Endothelial cell of umbilical vein (primary cell): ENCODE results near the gene PTPRO. TPM values are rescaled to one million over a fixed set of nuclear protein-coding genes. Genes with fewer than 3 reads are reported as not detected.

Source experiments
- BruUV-seq: library from RNA; stranded (reverse); fragments of 400-500 nt; replicated peaks from 2 replicates; lab custom pipeline; 2021; lab: Mats Ljungman, UMichigan
- CTCF ChIA-PET: fragments of 300-600, 350-600 bp; sonication (Branson Sonifier 250); formaldehyde crosslinking; loops from one replicate; lab custom pipeline; 2021; ENCODE audit warnings: antibody characterized with exemption, inconsistent platforms; lab: Charles Lee
- POLR2A ChIA-PET: fragments of 300-600, 350-600 bp; sonication (Branson Sonifier 250); formaldehyde crosslinking; loops from one replicate; lab custom pipeline; 2021; ENCODE audit warnings: antibody characterized with exemption, inconsistent platforms; lab: Charles Lee
- DNase-seq: peaks from one replicate; pipeline ENCODE4 v3.0.0-alpha.2; 2011; ENCODE audit warnings: low read depth, low spot score
- FAIRE-seq: peaks from 2 replicates; lab custom pipeline; 2011; peaks lifted over from hg19 to GRCh38; lab: Jason Lieb, UNC
- H2AFZ ChIP-seq: 2 replicates; pipeline ENCODE4 v1.6.0; 2012; ENCODE audit warnings: low read depth, low read length, control low read depth, inconsistent platforms
- H3K27ac ChIP-seq: 2 replicates; pipeline ENCODE4 v1.5.1; 2011; ENCODE audit warnings: low read depth, mild to moderate bottlenecking, control low read depth, low read length, moderate library complexity; ENCODE audit not compliant: insufficient read depth
- H3K27me3 ChIP-seq, 2 experiments: 2 replicates each; pipeline versions ENCODE4 v1.6.0 to v1.6.1; 2011; ENCODE audit warnings: low read length in 2 of 2, mixed read lengths in 1 of 2; ENCODE audit not compliant: control insufficient read depth in 2 of 2, insufficient read depth in 2 of 2
- H3K36me3 ChIP-seq, 2 experiments: 2 replicates in 1 of 2; 3 replicates in 1 of 2; pipeline ENCODE4 v1.5.1; 2011; ENCODE audit warnings: low read length in 2 of 2, mild to moderate bottlenecking in 1 of 2, moderate library complexity in 1 of 2; ENCODE audit not compliant: control insufficient read depth in 2 of 2, insufficient read depth in 2 of 2; ENCODE audit errors: extremely low read depth in 1 of 2
- H3K4me1 ChIP-seq: 3 replicates; pipeline ENCODE4 v1.5.1; 2011; ENCODE audit warnings: mild to moderate bottlenecking, low read length; ENCODE audit not compliant: control insufficient read depth, insufficient read depth; ENCODE audit errors: extremely low read depth
- H3K4me2 ChIP-seq: 2 replicates; pipeline ENCODE4 v1.6.1; 2011; ENCODE audit warnings: low read length, control low read depth, mixed read lengths; ENCODE audit not compliant: insufficient read depth
- H3K4me3 ChIP-seq, 3 experiments: fragments of 200-600 bp in 1 of 3; sonication (generic), shearing (Covaris generic) in 1 of 3; replicated peaks in 1 of 3; 2 replicates each; pipeline ENCODE4 v1.5.1; 2011 to 2016; ENCODE audit warnings: control low read depth in 3 of 3, low read length in 3 of 3, mild to moderate bottlenecking in 2 of 3, inconsistent platforms in 1 of 3, low read depth in 1 of 3, moderate library complexity in 1 of 3; ENCODE audit not compliant: insufficient read depth in 1 of 3
- H3K79me2 ChIP-seq: 2 replicates; pipeline ENCODE4 v1.6.0; 2012; ENCODE audit warnings: low read length, inconsistent platforms; ENCODE audit not compliant: control insufficient read depth, insufficient read depth
- H3K9ac ChIP-seq: replicated peaks from 2 replicates; pipeline ENCODE3; 2011; ENCODE audit warnings: low read length, control low read depth; ENCODE audit not compliant: insufficient read depth; ENCODE audit errors: extremely low read depth
- H3K9me1 ChIP-seq: replicated peaks from 3 replicates; pipeline ENCODE4 v1.6.0; 2011; ENCODE audit warnings: mild to moderate bottlenecking, low read length; ENCODE audit not compliant: control insufficient read depth, insufficient read depth; ENCODE audit errors: extremely low read depth
- H3K9me3 ChIP-seq: replicated peaks from 2 replicates; pipeline ENCODE4 v1.5.1; 2012; ENCODE audit warnings: low read length, inconsistent platforms; ENCODE audit not compliant: control insufficient read depth, insufficient read depth
- H4K20me1 ChIP-seq: replicated peaks from 2 replicates; pipeline ENCODE3; 2011; ENCODE audit warnings: mild to moderate bottlenecking, low read length; ENCODE audit not compliant: control insufficient read depth, insufficient read depth; ENCODE audit errors: extremely low read depth
- FOS ChIP-seq: IDR thresholded peaks from 2 replicates; pipeline ENCODE4 v1.6.1; 2011; ENCODE audit warnings: mild to moderate bottlenecking, low read length, moderate library complexity, borderline replicate concordance; ENCODE audit not compliant: insufficient read depth
- GATA2 ChIP-seq: IDR thresholded peaks from 2 replicates; pipeline ENCODE4 v1.7.0; 2011; ENCODE audit warnings: low read depth, mild to moderate bottlenecking, moderate library complexity, mixed read lengths, low read length; ENCODE audit not compliant: insufficient read length, insufficient read depth
- JUN ChIP-seq: IDR thresholded peaks from 2 replicates; pipeline ENCODE4 v1.6.1; 2011; ENCODE audit warnings: borderline replicate concordance, low read depth; ENCODE audit not compliant: insufficient read length, insufficient read depth
- MAX ChIP-seq: IDR thresholded peaks from 2 replicates; pipeline ENCODE4 v1.6.1; 2011; ENCODE audit not compliant: insufficient read depth, insufficient read length
- MYC ChIP-seq: IDR thresholded peaks from one replicate; pipeline ENCODE4 v1.6.1; 2011; ENCODE audit warnings: mild to moderate bottlenecking, low read depth, low read length
- POLR2A ChIP-seq: IDR thresholded peaks from 2 replicates; pipeline ENCODE4 v1.6.1; 2012; ENCODE audit warnings: low read depth, mild to moderate bottlenecking, control low read depth, low read length
- dilution Hi-C: fragments of 300-500 bp; cut with MboI; formaldehyde crosslinking; loops from one replicate; pipeline ENCODE4 v1.15.0; 2019; ENCODE audit warnings: low sequenced_read_pairs; ENCODE audit not compliant: extremely low pct_ligation_motif_present
- intact Hi-C: fragments of 100-400 bp; cut with micrococcal nuclease; formaldehyde crosslinking; loops from one replicate; pipeline ENCODE4 v1.10.0; 2022
- polyA plus RNA-seq, 4 experiments: library from polyadenylated mRNA; depleted of rRNA in 3 of 4; stranded (reverse) in 3 of 4; unstranded in 1 of 4; fragments of >200 nt; gene quantifications; 2 replicates each; pipeline versions ENCODE4 v1.2.1 to v1.2.3, GENCODE V29; 2011 to 2012; ENCODE audit warnings: missing spikeins in 1 of 4
- total RNA-seq: library from RNA; stranded (reverse); gene quantifications from 2 replicates; pipeline ENCODE4 v1.2.3, GENCODE V29; 2021
- TF ChIP-seq, protein P1 (sequence below), 2 donors: IDR thresholded peaks; 1 replicate in 1 of 2; 2 replicates in 1 of 2; pipeline ENCODE4 v1.5.1; 2011; ENCODE audit warnings: low read length in 2 of 2, mild to moderate bottlenecking in 2 of 2, moderate library complexity in 2 of 2, control low read depth in 1 of 2, inconsistent platforms in 1 of 2, low read depth in 1 of 2; ENCODE audit not compliant: insufficient read depth in 1 of 2; ENCODE audit errors: extremely low read depth in 1 of 2

The PTPRO gene
- total and polyA plus RNA-seq, 2 donors (not counting 3 experiments of a cell fraction or from before 2014, with no cell fraction given): not detected

DNA sequence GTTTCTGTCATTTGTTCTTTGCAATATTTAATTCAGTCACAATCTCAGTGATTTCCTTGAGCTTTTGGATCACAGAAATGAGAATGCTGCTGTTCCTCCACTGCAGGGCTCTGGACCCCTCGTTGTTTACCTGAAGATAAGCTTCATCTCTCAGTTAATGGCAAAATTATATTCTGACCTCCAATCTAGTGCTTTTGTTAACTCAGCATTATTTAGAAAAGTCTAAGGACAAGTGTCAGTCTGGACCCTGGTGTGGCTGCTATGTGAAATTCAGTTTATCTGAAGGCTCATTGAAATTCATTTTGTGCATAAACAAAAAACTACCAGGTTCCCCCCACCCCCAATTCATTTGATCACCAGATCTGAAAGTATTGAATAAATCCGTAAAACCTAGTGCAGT lies 84.7 kb downstream of the PTPRO start:
- FAIRE-seq (no peak), DNase-seq (no peak)
- Histone ChIP-seq H4K20me1 (no peaks in the 10 kb centered on the region), H3K4me2 (no peak overlapping the region), H2AFZ (no peak overlapping the region), H3K4me3 (no peak overlapping the region), H3K9me3 (no peaks in the 10 kb centered on the region), H3K9ac (no peak overlapping the region), H3K9me1 (no peaks in the 10 kb centered on the region), H3K79me2 (no peaks in the 10 kb centered on the region), H3K27ac (no peak overlapping the region), H3K36me3 (no peaks in the 10 kb centered on the region), H3K4me1 (no peaks in the 10 kb centered on the region), H3K27me3 (no peaks in the 10 kb centered on the region)
- intact Hi-C loops (no loop called here), dilution Hi-C loops (no loop called here)
- CTCF ChIA-PET: interaction anchor here (1.1 kb wide), 1 partner anchor 11 kb away, joined by 3 read pairs; no protein-coding TSS in a partner anchor
- no TSS peak for BruUV-seq
- TF ChIP-seq JUN (no peak), POLR2A (no peak), MAX (no peak), FOS (no peak), GATA2 (no peak), MYC (no peak)
- TF ChIP-seq, protein P1, sequence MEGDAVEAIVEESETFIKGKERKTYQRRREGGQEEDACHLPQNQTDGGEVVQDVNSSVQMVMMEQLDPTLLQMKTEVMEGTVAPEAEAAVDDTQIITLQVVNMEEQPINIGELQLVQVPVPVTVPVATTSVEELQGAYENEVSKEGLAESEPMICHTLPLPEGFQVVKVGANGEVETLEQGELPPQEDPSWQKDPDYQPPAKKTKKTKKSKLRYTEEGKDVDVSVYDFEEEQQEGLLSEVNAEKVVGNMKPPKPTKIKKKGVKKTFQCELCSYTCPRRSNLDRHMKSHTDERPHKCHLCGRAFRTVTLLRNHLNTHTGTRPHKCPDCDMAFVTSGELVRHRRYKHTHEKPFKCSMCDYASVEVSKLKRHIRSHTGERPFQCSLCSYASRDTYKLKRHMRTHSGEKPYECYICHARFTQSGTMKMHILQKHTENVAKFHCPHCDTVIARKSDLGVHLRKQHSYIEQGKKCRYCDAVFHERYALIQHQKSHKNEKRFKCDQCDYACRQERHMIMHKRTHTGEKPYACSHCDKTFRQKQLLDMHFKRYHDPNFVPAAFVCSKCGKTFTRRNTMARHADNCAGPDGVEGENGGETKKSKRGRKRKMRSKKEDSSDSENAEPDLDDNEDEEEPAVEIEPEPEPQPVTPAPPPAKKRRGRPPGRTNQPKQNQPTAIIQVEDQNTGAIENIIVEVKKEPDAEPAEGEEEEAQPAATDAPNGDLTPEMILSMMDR (IDR thresholded peaks at IDR 0.05; ENCODE audit: extremely low read depth in 1 of 2, insufficient read depth in 1 of 2, low read depth in 1 of 2, low read length in 2 of 2): no peak
- POLR2A ChIA-PET: no interaction called here
